Epithelial cell of proximal tubule (primary cell): ENCODE data around the gene COMT. TPM values are rescaled to one million over a fixed set of nuclear protein-coding genes. Genes with fewer than 3 reads are reported as not detected.
"Not testable (repeated sequence)": the region's sequence is repeated elsewhere in the genome, so short reads cannot be mapped to it uniquely, and the experiment has no call there.

Experiments
- DNase-seq: peaks from one replicate; pipeline ENCODE4 v3.0.0-alpha.2; 2011; ENCODE audit warnings: low read depth
- H3K4me3 ChIP-seq: 2 replicates; pipeline ENCODE4 v1.5.1; 2011; ENCODE audit warnings: low read depth, mild to moderate bottlenecking, low read length
- CTCF ChIP-seq: conservative IDR thresholded peaks from 2 replicates; pipeline ENCODE4 v1.5.1; 2012; ENCODE audit warnings: low read depth, mild to moderate bottlenecking, low read length
- total RNA-seq: library from RNA; depleted of rRNA; stranded (reverse); fragments of >200 nt; gene quantifications from 2 replicates; pipeline ENCODE4 v1.2.3, GENCODE V29; 2015

COMT gene
- total RNA-seq, 1 donor from 2014 or later: 272 TPM

- H3K4me3 ChIP-seq: no peak overlapping the region
- DNase-seq: no peak
- no peak for TF ChIP-seq CTCF
Measured at GRCh38 chr22:19921544-19922081, 20.0 kb upstream of the COMT start.

- no peak for TF ChIP-seq CTCF
- no peak for DNase-seq
- H3K4me3 ChIP-seq: no peak overlapping the region
Measured at GRCh38 chr22:19923914-19924513, 17.6 kb upstream of the COMT start.

DNA sequence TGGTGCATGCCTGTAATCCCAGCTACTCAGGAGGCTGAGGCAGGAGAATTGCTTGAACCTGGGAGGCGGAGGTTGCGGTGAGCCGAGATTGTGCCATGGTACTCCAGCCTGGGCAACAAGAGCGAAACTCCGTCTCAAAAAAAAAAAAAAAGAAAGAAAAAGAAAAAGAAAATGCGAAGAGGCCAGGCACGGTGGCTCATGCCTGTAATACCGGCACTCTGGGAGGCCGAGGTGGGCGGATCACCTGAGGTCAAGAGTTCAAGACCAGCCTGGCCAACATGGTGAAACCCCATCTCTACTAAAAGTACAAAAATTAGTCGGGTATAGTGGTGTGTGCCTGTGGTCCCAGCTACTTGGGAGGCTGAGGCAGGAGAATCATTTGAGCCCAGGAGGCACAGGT lies 15.5 kb upstream of the COMT start:
- not testable (repeated sequence) for DNase-seq, H3K4me3 ChIP-seq

DNA sequence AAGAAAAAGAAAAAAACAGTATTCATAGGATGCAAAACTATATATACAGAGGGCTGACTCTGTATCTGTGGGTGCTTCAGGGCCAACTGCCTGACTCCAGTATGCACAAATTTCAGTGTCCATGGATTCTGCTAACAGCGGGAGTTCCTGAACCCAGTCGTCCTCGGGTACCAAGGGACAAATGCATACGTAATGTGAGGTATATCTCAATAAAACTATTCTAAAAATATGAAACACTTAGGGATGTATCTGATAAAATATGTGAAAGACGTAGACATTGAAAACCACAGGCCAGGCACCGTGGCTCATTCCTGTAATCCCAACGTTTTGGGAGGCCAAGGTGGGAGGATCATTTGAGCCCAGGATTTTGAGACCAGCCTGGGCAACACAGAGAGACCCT lies 13.9 kb upstream of the COMT start:
- DNase-seq: no peak
- H3K4me3 ChIP-seq: no peak overlapping the region
- TF ChIP-seq CTCF: no peak

DNA sequence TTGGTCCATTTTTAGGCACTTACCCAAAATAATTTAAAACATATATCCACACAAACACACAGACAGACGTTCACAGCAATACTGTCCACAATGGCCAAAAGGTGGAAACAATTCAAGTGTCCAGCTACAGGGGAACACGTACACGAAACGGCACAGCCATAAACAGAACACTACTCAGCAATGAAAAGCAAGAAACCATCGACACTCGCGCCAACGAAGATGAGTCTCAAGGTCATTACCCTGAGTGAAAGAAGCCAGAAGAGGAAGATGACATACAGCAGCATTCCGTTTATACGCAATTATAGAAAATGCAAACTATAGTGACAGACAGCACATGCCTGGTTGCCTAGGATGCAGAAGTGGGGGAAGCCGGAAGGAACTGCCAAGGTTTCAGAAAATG lies 13.4 kb upstream of the COMT start:
- DNase-seq: no peak

GRCh38 chr22:19929586-19930550 lies 11.7 kb upstream of the COMT start:
- no peak for DNase-seq
- H3K4me3 ChIP-seq: no peak overlapping the region
- no peak for TF ChIP-seq CTCF

More for the DNA sequence above, 13.4 kb upstream of the COMT start:
- no peak for TF ChIP-seq CTCF
- no peak overlapping the region for H3K4me3 ChIP-seq
